HEK293 (cell line): ENCODE measurements around the gene FYCO1.

ENCODE experiments used
- CTCF ChIA-PET: fragments of 350-600 bp; formaldehyde crosslinking; extraction: SDS; loops from one replicate; lab custom pipeline; 2021; ENCODE audit warnings: antibody characterized with exemption; lab: Yijun Ruan, JAX
- POLR2A ChIA-PET: fragments of 300-600 bp; formaldehyde crosslinking; extraction: SDS; loops from one replicate; lab custom pipeline; 2020; ENCODE audit warnings: antibody characterized with exemption, inconsistent platforms; lab: Yijun Ruan, JAX
- H3K27ac ChIP-seq: fragments of 200-500 bp; sonication (Bioruptor generic); 2 replicates; pipeline ENCODE4 v1.5.1; 2014; ENCODE audit warnings: low read depth, low read length, control low read depth, inconsistent platforms; ENCODE audit errors: extremely low read depth
- H3K36me3 ChIP-seq, 2 experiments: fragments of 200-500 bp in 1 of 2; sonication (Bioruptor generic) in 1 of 2; 1 replicate in 1 of 2; 2 replicates in 1 of 2; pipeline ENCODE4 v1.5.1; 2014 to 2017; ENCODE audit warnings: inconsistent platforms in 2 of 2, low read length in 2 of 2; ENCODE audit not compliant: control insufficient read depth in 2 of 2, insufficient read depth in 1 of 2
- H3K4me1 ChIP-seq: fragments of 200-500 bp; sonication (Bioruptor generic); 2 replicates; pipeline ENCODE4 v1.5.1; 2014; ENCODE audit warnings: mild to moderate bottlenecking, low read length, inconsistent platforms; ENCODE audit not compliant: control insufficient read depth, insufficient read depth
- H3K4me3 ChIP-seq: 2 replicates; pipeline ENCODE4 v1.5.1; 2011; ENCODE audit warnings: low read depth, mild to moderate bottlenecking, control low read depth, low read length, moderate library complexity
- H3K9me3 ChIP-seq: fragments of 200-500 bp; sonication (Bioruptor generic); 2 replicates; pipeline ENCODE4 v1.5.1; 2014; ENCODE audit warnings: low read depth, low read length, inconsistent platforms; ENCODE audit not compliant: control insufficient read depth, insufficient read depth
- INSM2 ChIP-seq: fragments of 450-650 bp; formaldehyde crosslinking; IDR thresholded peaks from 2 replicates; pipeline ENCODE4 v1.5.1; 2016; ENCODE audit warnings: missing biosample characterization, missing genetic modification characterization
- KLF1 ChIP-seq: fragments of 450-650 bp; formaldehyde crosslinking; IDR thresholded peaks from 2 replicates; pipeline ENCODE4 v1.5.1; 2016; ENCODE audit warnings: missing biosample characterization, missing genetic modification characterization
- RBAK ChIP-seq: fragments of 450-650 bp; formaldehyde crosslinking; IDR thresholded peaks from 2 replicates; pipeline ENCODE4 v1.5.1; 2016; ENCODE audit warnings: missing biosample characterization, missing genetic modification characterization
- SCRT1 ChIP-seq: fragments of 450-650 bp; formaldehyde crosslinking; IDR thresholded peaks from 2 replicates; pipeline ENCODE4 v1.5.1; 2016; ENCODE audit warnings: missing biosample characterization, missing genetic modification characterization, borderline replicate concordance
- SCRT2 ChIP-seq: fragments of 450-650 bp; formaldehyde crosslinking; IDR thresholded peaks from 2 replicates; pipeline ENCODE4 v1.5.1; 2016; ENCODE audit warnings: missing biosample characterization, missing genetic modification characterization
- TRIM28 ChIP-seq: IDR thresholded peaks from 2 replicates; pipeline ENCODE4 v1.6.1; 2011; ENCODE audit warnings: low read length, control low read depth, borderline replicate concordance
- ZBTB1 ChIP-seq: fragments of 450-650 bp; formaldehyde crosslinking; IDR thresholded peaks from 2 replicates; pipeline ENCODE4 v1.5.1; 2016; ENCODE audit warnings: missing biosample characterization, missing genetic modification characterization
- ZBTB26 ChIP-seq: fragments of 450-650 bp; formaldehyde crosslinking; optimal IDR thresholded peaks from 2 replicates; pipeline ENCODE3; 2016; ENCODE audit warnings: missing biosample characterization, mild to moderate bottlenecking, missing genetic modification characterization
- ZBTB44 ChIP-seq: fragments of 450-650 bp; IDR thresholded peaks from 2 replicates; pipeline ENCODE4 v1.5.1; 2018; ENCODE audit warnings: missing biosample characterization, mild to moderate bottlenecking, missing genetic modification characterization
- ZBTB49 ChIP-seq: fragments of 450-650 bp; formaldehyde crosslinking; IDR thresholded peaks from 2 replicates; pipeline ENCODE4 v1.5.1; 2016; ENCODE audit warnings: missing biosample characterization, missing genetic modification characterization, low read depth
- ZNF2 ChIP-seq: fragments of 450-650 bp; formaldehyde crosslinking; IDR thresholded peaks from 2 replicates; pipeline ENCODE4 v1.5.1; 2016; ENCODE audit warnings: missing biosample characterization, missing genetic modification characterization
- ZNF248 ChIP-seq: fragments of 450-650 bp; formaldehyde crosslinking; IDR thresholded peaks from 2 replicates; pipeline ENCODE4 v1.5.1; 2017; ENCODE audit warnings: missing biosample characterization, missing genetic modification characterization
- ZNF449 ChIP-seq: fragments of 450-650 bp; formaldehyde crosslinking; IDR thresholded peaks from 2 replicates; pipeline ENCODE4 v1.5.1; 2017; ENCODE audit warnings: missing biosample characterization, mild to moderate bottlenecking, missing genetic modification characterization, moderate library complexity
- ZNF558 ChIP-seq: fragments of 450-650 bp; formaldehyde crosslinking; IDR thresholded peaks from 2 replicates; pipeline ENCODE4 v1.5.1; 2016; ENCODE audit warnings: missing biosample characterization, missing genetic modification characterization
- ZNF571 ChIP-seq: fragments of 450-650 bp; formaldehyde crosslinking; IDR thresholded peaks from 2 replicates; pipeline ENCODE4 v1.5.0; 2017; ENCODE audit warnings: missing biosample characterization, missing genetic modification characterization
- ZNF704 ChIP-seq: fragments of 450-650 bp; formaldehyde crosslinking; IDR thresholded peaks from 2 replicates; pipeline ENCODE4 v1.5.1; 2016; ENCODE audit warnings: missing biosample characterization, missing genetic modification characterization
- ZNF843 ChIP-seq: fragments of 450-650 bp; formaldehyde crosslinking; IDR thresholded peaks from 2 replicates; pipeline ENCODE4 v1.5.1; 2016; ENCODE audit warnings: missing biosample characterization, missing genetic modification characterization
- ZSCAN23 ChIP-seq: fragments of 450-650 bp; formaldehyde crosslinking; IDR thresholded peaks from 2 replicates; pipeline ENCODE4 v1.5.1; 2016; ENCODE audit warnings: missing biosample characterization, missing genetic modification characterization
- ZSCAN30 ChIP-seq: fragments of 450-650 bp; IDR thresholded peaks from 2 replicates; pipeline ENCODE4 v1.5.1; 2018; ENCODE audit warnings: missing biosample characterization, mild to moderate bottlenecking, missing genetic modification characterization, moderate library complexity

Gene FYCO1

GRCh38 chr3:45922950-45923590, 72.6 kb downstream of the FYCO1 start:
- no peak overlapping the region for H3K4me3 ChIP-seq
- H3K9me3 ChIP-seq, result no peaks in the 10 kb centered on the region
- POLR2A ChIA-PET, result no interaction called here
- H3K27ac ChIP-seq, result no peak overlapping the region
- CTCF ChIA-PET, result no interaction called here
- TF ChIP-seq INSM2 (tag by site-specific recombination), result no peak
- TF ChIP-seq SCRT1 (tag by site-specific recombination), result peak; percentile 51; the same call in 1 of the 2 replicates
- TF ChIP-seq SCRT2, result peak; percentile 75
- H3K36me3 ChIP-seq, result peaks cover 0 to 68% of the 10 kb centered on the region in 2 experiments; a peak in 2 of 3 replicates
- no peaks in the 10 kb centered on the region for H3K4me1 ChIP-seq

- Histone ChIP-seq H3K36me3 (peaks cover 0 to 58% of the 10 kb centered on the region in 2 experiments; a peak in 2 of 3 replicates), H3K4me1 (no peaks in the 10 kb centered on the region), H3K27ac (no peak overlapping the region), H3K4me3 (no peak overlapping the region), H3K9me3 (no peaks in the 10 kb centered on the region)
- CTCF ChIA-PET, result interaction anchor here (0.7 kb wide), 1 partner anchor 717 kb away, joined by 4 read pairs; no protein-coding TSS in a partner anchor
- POLR2A ChIA-PET, result no interaction called here
- TF ChIP-seq ZBTB44 (no peak), ZNF558 (tag by site-specific recombination) (no peak), ZBTB26 (tag by site-specific recombination) (no peak), ZNF571 (tag by site-specific recombination) (no peak), ZSCAN30 (tag by site-specific recombination) (no peak), TRIM28 (no peak), KLF1 (tag by site-specific recombination) (no peak), ZNF843 (tag by site-specific recombination) (no peak), ZSCAN23 (tag by site-specific recombination) (no peak), ZBTB49 (tag by site-specific recombination) (no peak), ZNF2 (no peak), ZNF704 (tag by site-specific recombination) (no peak), ZNF449 (tag by site-specific recombination) (no peak), ZNF248 (tag by site-specific recombination) (no peak), ZBTB1 (tag by site-specific recombination) (no peak), RBAK (tag by site-specific recombination) (no peak)
Measured at GRCh38 chr3:45922039-45922326, 73.6 kb downstream of the FYCO1 start.
